Lung (tissue), 12 donors: ENCODE results near the gene FOXP4. TPM values are rescaled to one million over a fixed set of nuclear protein-coding genes. Genes with fewer than 3 reads are reported as not detected.

Source experiments
- ATAC-seq: fragments of 200-7000 bp; cut with Tn5 transposase; one replicate; pipeline ENCODE4 v1.9.1; 2020; ENCODE audit warnings: moderate number of reproducible peaks; ENCODE audit not compliant: insufficient read depth, low FRiP score
- DNase-seq, 3 donors: peaks; one replicate each; pipeline ENCODE4 v3.0.0-alpha.2; 2013 to 2017
- H3K27ac ChIP-seq, 2 donors: one replicate each; pipeline ENCODE4 v1.5.1; 2013; ENCODE audit warnings: mild to moderate bottlenecking in 2 of 2, moderate library complexity in 2 of 2, control low read depth in 1 of 2, inconsistent platforms in 1 of 2, low read depth in 1 of 2, low read length in 1 of 2
- H3K27me3 ChIP-seq, 3 donors: one replicate each; pipeline ENCODE4 v1.5.1; 2013; ENCODE audit warnings: low read length in 2 of 3; ENCODE audit not compliant: control insufficient read depth in 3 of 3, insufficient read depth in 3 of 3
- H3K36me3 ChIP-seq, 4 donors: one replicate each; pipeline ENCODE4 v1.5.1; 2013; ENCODE audit warnings: low read length in 4 of 4, mild to moderate bottlenecking in 1 of 4, moderate library complexity in 1 of 4; ENCODE audit not compliant: control insufficient read depth in 4 of 4, insufficient read depth in 4 of 4
- H3K4me1 ChIP-seq, 5 donors: one replicate each; pipeline ENCODE4 v1.5.1; 2013; ENCODE audit warnings: low read length in 5 of 5, mild to moderate bottlenecking in 2 of 5, moderate library complexity in 1 of 5; ENCODE audit not compliant: control insufficient read depth in 5 of 5, insufficient read depth in 5 of 5
- H3K4me3 ChIP-seq: one replicate; pipeline ENCODE4 v1.5.1; 2013; ENCODE audit warnings: mild to moderate bottlenecking, control low read depth, moderate library complexity
- H3K9ac ChIP-seq, 2 donors: one replicate each; pipeline ENCODE4 v1.5.1; 2013; ENCODE audit warnings: low read length in 2 of 2, control low read depth in 1 of 2; ENCODE audit not compliant: insufficient read depth in 1 of 2
- H3K9me3 ChIP-seq, 4 donors: one replicate each; pipeline ENCODE4 v1.5.1; 2013; ENCODE audit warnings: low read length in 3 of 4, mild to moderate bottlenecking in 1 of 4, moderate library complexity in 1 of 4; ENCODE audit not compliant: control insufficient read depth in 4 of 4, insufficient read depth in 3 of 4
- WGBS, 2 donors: extraction: QIAGEN DNeasy Blood & Tissue Kit; methylation state at CpG; one replicate each; pipeline ENCODE4 v1.1.7; 2013; 5-methylcytosine and 5-hydroxymethylcytosine counted together
- polyA plus RNA-seq, 2 donors: library from polyadenylated mRNA; stranded (reverse); fragments of 200-250 nt; gene quantifications; one replicate each; pipeline ENCODE4 v1.2.1, GENCODE V29; 2013
- total RNA-seq, 2 donors: library from RNA; depleted of rRNA in 1 of 2; stranded (reverse); fragments of >200 nt in 1 of 2; gene quantifications; one replicate each; pipeline ENCODE4 v1.2.1, GENCODE V29; 2014 to 2021
- TF ChIP-seq, protein P1 (sequence below): IDR thresholded peaks from 2 replicates; pipeline ENCODE4 v1.5.1; 2012; ENCODE audit warnings: mild to moderate bottlenecking; ENCODE audit errors: control extremely low read depth, extremely low read depth
- donor health status: control.
- donor health status: control.
- donor health status: Bipolar disorder and iron deficiency.
- donor health status: healthy.
- donor health status: DM: yes; HTN: yes; CAD: no.

FOXP4 gene
- total and polyA plus RNA-seq, 4 donors: 12.8 to 35.0 (median 22.2) TPM

- TF ChIP-seq, protein P1, sequence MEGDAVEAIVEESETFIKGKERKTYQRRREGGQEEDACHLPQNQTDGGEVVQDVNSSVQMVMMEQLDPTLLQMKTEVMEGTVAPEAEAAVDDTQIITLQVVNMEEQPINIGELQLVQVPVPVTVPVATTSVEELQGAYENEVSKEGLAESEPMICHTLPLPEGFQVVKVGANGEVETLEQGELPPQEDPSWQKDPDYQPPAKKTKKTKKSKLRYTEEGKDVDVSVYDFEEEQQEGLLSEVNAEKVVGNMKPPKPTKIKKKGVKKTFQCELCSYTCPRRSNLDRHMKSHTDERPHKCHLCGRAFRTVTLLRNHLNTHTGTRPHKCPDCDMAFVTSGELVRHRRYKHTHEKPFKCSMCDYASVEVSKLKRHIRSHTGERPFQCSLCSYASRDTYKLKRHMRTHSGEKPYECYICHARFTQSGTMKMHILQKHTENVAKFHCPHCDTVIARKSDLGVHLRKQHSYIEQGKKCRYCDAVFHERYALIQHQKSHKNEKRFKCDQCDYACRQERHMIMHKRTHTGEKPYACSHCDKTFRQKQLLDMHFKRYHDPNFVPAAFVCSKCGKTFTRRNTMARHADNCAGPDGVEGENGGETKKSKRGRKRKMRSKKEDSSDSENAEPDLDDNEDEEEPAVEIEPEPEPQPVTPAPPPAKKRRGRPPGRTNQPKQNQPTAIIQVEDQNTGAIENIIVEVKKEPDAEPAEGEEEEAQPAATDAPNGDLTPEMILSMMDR: no peak
- 98 to 100% methylated on average over 1 of the region's 1 CpG for WGBS, 2 donors
- Histone ChIP-seq H3K27me3 (no peaks in the 10 kb centered on the region), H3K36me3 (peaks cover 0 to 26% (median 4%) of the 10 kb centered on the region in 4 donors), H3K4me1 (peaks cover 0 to 29% (median 16%) of the 10 kb centered on the region in 5 donors), H3K9me3 (no peaks in the 10 kb centered on the region), H3K9ac (no peak overlapping the region), H3K4me3 (no peak overlapping the region), H3K27ac (no peak overlapping the region)
- ATAC-seq: no peak
- no peak for DNase-seq
These were observed 20.8 kb downstream of the FOXP4 start for GRCh38 chr6:41566961-41567360.

DNA sequence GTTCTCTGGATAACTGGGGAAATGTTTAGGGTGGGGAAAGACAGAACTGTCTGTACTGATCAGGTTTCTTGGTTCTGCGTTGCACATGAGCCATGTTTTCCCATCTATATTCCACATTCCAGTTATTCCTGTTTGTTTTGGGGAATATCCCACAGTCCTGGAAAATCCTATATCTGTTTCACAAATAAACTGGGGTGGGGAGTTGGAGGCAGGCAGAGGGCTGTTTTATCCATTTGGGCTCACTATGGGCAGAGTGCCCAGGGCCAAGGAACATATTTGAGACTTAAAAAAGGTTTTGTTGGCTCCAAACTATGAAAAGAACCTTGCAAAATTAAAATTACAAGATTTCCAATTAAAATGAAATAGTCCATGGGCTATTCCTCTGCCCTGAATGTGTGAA is 21.5 kb downstream of the FOXP4 start:
- Histone ChIP-seq H3K27me3 (no peaks in the 10 kb centered on the region), H3K4me1 (peaks cover 0 to 29% (median 18%) of the 10 kb centered on the region in 5 donors), H3K4me3 (no peak overlapping the region), H3K36me3 (peaks cover 0 to 26% (median 4%) of the 10 kb centered on the region in 4 donors), H3K27ac (peak overlapping the region in 1 of 2 donors; percentile 86), H3K9me3 (no peaks in the 10 kb centered on the region), H3K9ac (no peak overlapping the region)
- WGBS, 2 donors: 88 to 97% methylated on average over 1 of the region's 1 CpG
- TF ChIP-seq, protein P1: no peak
- ATAC-seq (no peak), DNase-seq (no peak)

- H3K4me3 ChIP-seq: no peak overlapping the region
- peaks cover 0 to 29% (median 18%) of the 10 kb centered on the region in 5 donors for H3K4me1 ChIP-seq
- ATAC-seq: no peak
- H3K9me3 ChIP-seq: no peaks in the 10 kb centered on the region
- H3K36me3 ChIP-seq: peaks cover 0 to 26% (median 4%) of the 10 kb centered on the region in 4 donors
- H3K9ac ChIP-seq: no peak overlapping the region
- TF ChIP-seq, protein P1: no peak
- DNase-seq: no peak
- no peaks in the 10 kb centered on the region for H3K27me3 ChIP-seq
- peak overlapping the region in 1 of 2 donors; percentile 86 for H3K27ac ChIP-seq
- 88 to 89% methylated on average over 6 of the region's 6 CpGs for WGBS, 2 donors
These were observed 22.0 kb downstream of the FOXP4 start for GRCh38 chr6:41568202-41568584.
